GM12878 (cell line): Measurements from ENCODE around the gene MAD2L2. TPM values are rescaled to one million over a fixed set of nuclear protein-coding genes. Genes with fewer than 3 reads are reported as not detected.

Experiments
- ATAC-seq: fragments of 200-7000 bp; cut with Tn5 transposase; 3 replicates; pipeline ENCODE4 v1.9.1; 2020; ENCODE audit warnings: mild to moderate bottlenecking, moderate library complexity
- BruUV-seq: library from RNA; stranded (reverse); fragments of 400-500 nt; replicated peaks from 2 replicates; lab custom pipeline; 2021; lab: Mats Ljungman, UMichigan
- CTCF ChIA-PET: fragments of 300-600 bp; sonication (Branson Sonifier 250); formaldehyde crosslinking; extraction: SDS; loops from one replicate; lab custom pipeline; 2021; ENCODE audit warnings: inconsistent platforms; lab: Yijun Ruan, JAX
- POLR2A ChIA-PET: fragments of 350-600 bp; formaldehyde crosslinking; extraction: SDS; loops from one replicate; lab custom pipeline; 2021; ENCODE audit warnings: inconsistent platforms; lab: Charles Lee
- RAD21 ChIA-PET: fragments of 300-600 bp; sonication (Branson Sonifier 250); formaldehyde crosslinking; loops from one replicate; lab custom pipeline; 2023; ENCODE audit warnings: antibody characterized with exemption; ENCODE audit not compliant: unreplicated experiment; lab: Charles Lee
- SMC1A ChIA-PET: fragments of 300-600 bp; sonication (Branson Sonifier 250); formaldehyde crosslinking; loops from one replicate; lab custom pipeline; 2023; ENCODE audit not compliant: unreplicated experiment, uncharacterized antibody; lab: Charles Lee
- DNase-seq: peaks from one replicate; pipeline ENCODE4 v3.0.0-alpha.2; 2011; ENCODE audit warnings: low read depth, low spot score
- FAIRE-seq: peaks from 3 replicates; lab custom pipeline; 2011; peaks lifted over from hg19 to GRCh38; lab: Jason Lieb, UNC
- H2AFZ ChIP-seq: 2 replicates; pipeline ENCODE4 v1.6.0; 2011; ENCODE audit warnings: low read depth, low read length, control low read depth; ENCODE audit not compliant: control insufficient read depth
- H3K27ac ChIP-seq: 2 replicates; pipeline ENCODE4 v1.5.1; 2011; ENCODE audit warnings: control low read depth; ENCODE audit not compliant: control insufficient read depth, insufficient read depth
- H3K27me3 ChIP-seq, 2 experiments: replicated peaks in 1 of 2; 2 replicates each; pipeline versions ENCODE4 v1.6.0 to v1.6.1; 2011; ENCODE audit warnings: low read length in 1 of 2; ENCODE audit not compliant: control insufficient read depth in 2 of 2, insufficient read depth in 2 of 2
- H3K36me3 ChIP-seq, 2 experiments: 2 replicates each; pipeline ENCODE4 v1.5.1; 2011; ENCODE audit warnings: low read length in 1 of 2; ENCODE audit not compliant: control insufficient read depth in 2 of 2, insufficient read depth in 2 of 2
- H3K4me1 ChIP-seq: 2 replicates; pipeline ENCODE4 v1.6.1; 2011; ENCODE audit warnings: mild to moderate bottlenecking, low read length, moderate library complexity, mixed read lengths; ENCODE audit not compliant: control insufficient read depth, insufficient read depth
- H3K4me2 ChIP-seq: 2 replicates; pipeline ENCODE4 v1.6.0; 2011; ENCODE audit warnings: control low read depth; ENCODE audit not compliant: control insufficient read depth, insufficient read depth
- H3K4me3 ChIP-seq: fragments of 200-600 bp; sonication (generic); 2 replicates; pipeline ENCODE4 v1.5.1; 2016
- H3K79me2 ChIP-seq: 2 replicates; pipeline ENCODE4 v1.6.0; 2011; ENCODE audit warnings: low read length; ENCODE audit not compliant: control insufficient read depth, insufficient read depth
- H3K9ac ChIP-seq: 2 replicates; pipeline ENCODE4 v1.8.0; 2011; ENCODE audit warnings: low read length, control low read depth, mixed read lengths; ENCODE audit not compliant: control insufficient read depth, insufficient read depth
- H3K9me3 ChIP-seq: replicated peaks from 3 replicates; pipeline ENCODE4 v1.5.1; 2011; ENCODE audit warnings: mild to moderate bottlenecking, low read length; ENCODE audit not compliant: control insufficient read depth, insufficient read depth
- H4K20me1 ChIP-seq: 2 replicates; pipeline ENCODE4 v1.6.0; 2011; ENCODE audit not compliant: control insufficient read depth, insufficient read depth
- BMI1 ChIP-seq: fragments of 450-650 bp; IDR thresholded peaks from 2 replicates; pipeline ENCODE4 v1.6.1; 2016; ENCODE audit warnings: mild to moderate bottlenecking, moderate library complexity, borderline replicate concordance
- CBX5 ChIP-seq: sonication (generic); IDR thresholded peaks from 2 replicates; pipeline ENCODE4 v1.6.1; 2016; ENCODE audit warnings: low read depth, moderate library complexity, mild to moderate bottlenecking, inconsistent platforms
- CHD1 ChIP-seq: IDR thresholded peaks from 2 replicates; pipeline ENCODE4 v1.6.1; 2012; ENCODE audit warnings: low read depth, low read length, improper control_type of control experiment
- CHD2 ChIP-seq: IDR thresholded peaks from 2 replicates; pipeline ENCODE4 v1.6.1; 2011; ENCODE audit warnings: low read depth, low read length, improper control_type of control experiment, borderline replicate concordance
- FOXK2 ChIP-seq: fragments of 450-650 bp; IDR thresholded peaks from 2 replicates; pipeline ENCODE4 v1.6.1; 2017; ENCODE audit warnings: mild to moderate bottlenecking, moderate library complexity
- IRF3 ChIP-seq: fragments of 450-650 bp; IDR thresholded peaks from 2 replicates; pipeline ENCODE4 v1.6.1; 2014; ENCODE audit warnings: mild to moderate bottlenecking
- KLF5 ChIP-seq: fragments of 450-650 bp; IDR thresholded peaks from 2 replicates; pipeline ENCODE4 v1.6.1; 2014; ENCODE audit warnings: mild to moderate bottlenecking; ENCODE audit not compliant: partially characterized antibody
- RAD21 ChIP-seq: IDR thresholded peaks from 2 replicates; pipeline ENCODE4 v1.6.1; 2011; ENCODE audit warnings: mild to moderate bottlenecking, low read depth, low read length, moderate library complexity; ENCODE audit not compliant: insufficient read depth
- SP1 ChIP-seq: IDR thresholded peaks from one replicate; pipeline ENCODE4 v1.6.1; 2011; ENCODE audit warnings: low read depth, low read length
- STAT1 ChIP-seq: fragments of 450-650 bp; conservative IDR thresholded peaks from 2 replicates; pipeline ENCODE4 v1.6.1; 2014; ENCODE audit warnings: antibody characterized with exemption, mild to moderate bottlenecking
- USF2 ChIP-seq: IDR thresholded peaks from 2 replicates; pipeline ENCODE4 v1.6.1; 2011; ENCODE audit warnings: low read depth, low read length, improper control_type of control experiment, borderline replicate concordance
- WGBS: methylation state at CpG from one replicate; pipeline ENCODE4 v1.1.6; 2016; ENCODE audit warnings: low lambda C conversion rate; ENCODE audit not compliant: insufficient replicate concordance, insufficient coverage; ENCODE audit errors: missing lambda C conversion rate; 5-methylcytosine and 5-hydroxymethylcytosine counted together
- in situ Hi-C: fragments of 300-500 bp; cut with MboI; formaldehyde crosslinking; loops from 9 replicates; pipeline ENCODE4 v1.14.3; 2018; ENCODE audit warnings: mixed read lengths
- intact Hi-C: fragments of 100-400 bp; cut with micrococcal nuclease; formaldehyde crosslinking; loops from one replicate; pipeline ENCODE4 v1.14.2; 2022; ENCODE audit not compliant: unreplicated experiment
- polyA plus RNA-seq, 11 experiments: library from polyadenylated mRNA; depleted of rRNA in 4 of 11; unstranded in 6 of 11; stranded (reverse) in 5 of 11; fragments of >200 nt; fragmentation: Nextera tagmentation in 4 of 11; fragmentation: Illumina TruSeq in 1 of 11; extraction: Ambion mirVana in 4 of 11; extraction: Trizol in 1 of 11; gene quantifications; 1 replicate in 1 of 11; 2 replicates in 10 of 11; pipeline versions ENCODE4 v1.2.1 to v1.2.3, GENCODE V29; 2011 to 2016; ENCODE audit warnings: inconsistent platforms in 2 of 11, missing spikeins in 2 of 11, low read depth in 1 of 11
- total RNA-seq, 4 experiments: library from RNA; depleted of rRNA in 3 of 4; stranded (reverse); fragments of >200 nt in 3 of 4; fragmentation: Illumina TruSeq in 1 of 4; extraction: Trizol in 1 of 4; gene quantifications; 2 replicates each; pipeline versions ENCODE4 v1.2.1 to v1.2.3, GENCODE V29; 2013 to 2021

MAD2L2 gene
- total and polyA plus RNA-seq, 10 of the 15 experiments (the other 5 are each of a cell fraction or from before 2014, with no cell fraction given), result 3.5 to 95.0 (median 53.2) TPM

DNA sequence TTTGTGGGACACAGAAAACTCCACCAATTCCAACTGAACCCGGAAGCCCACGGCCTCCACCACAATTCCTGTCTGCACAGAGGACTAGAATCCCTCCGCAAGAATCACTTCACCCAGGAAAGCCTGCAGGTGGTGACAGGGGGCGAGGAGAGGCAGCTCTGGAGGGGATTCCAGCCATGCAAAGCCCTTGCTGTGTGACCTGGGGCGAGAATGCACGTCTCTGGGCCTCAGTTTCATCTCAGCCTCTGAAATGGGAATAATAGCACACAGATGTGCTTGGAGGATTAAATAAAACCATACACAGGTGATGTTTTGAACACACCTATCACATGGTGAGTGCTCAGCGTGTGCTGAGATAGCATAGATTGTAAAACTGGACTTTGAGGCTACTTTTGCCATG is 40.8 kb downstream of the MAD2L2 start:
- FAIRE-seq (no peak), DNase-seq (no peak), ATAC-seq (no peak)
- no peaks in the 10 kb centered on the region for H3K4me1 ChIP-seq
- RAD21 ChIA-PET, result interaction anchor here (1.3 to 6.7 kb wide), 2 partner anchors 79 to 603 kb away, joined by 4 to 91 read pairs; no protein-coding TSS in a partner anchor
- no peak overlapping the region for H3K27ac ChIP-seq
- POLR2A ChIA-PET, result no interaction called here
- CTCF ChIA-PET, result interaction anchor here (0.6 to 4.6 kb wide), 2 partner anchors 330 to 399 kb away, joined by 3 to 47 read pairs; no protein-coding TSS in a partner anchor
- no peak overlapping the region for H3K4me2 ChIP-seq
- TF ChIP-seq CHD1 (no peak), BMI1 (no peak), USF2 (no peak), KLF5 (no peak), STAT1 (no peak), FOXK2 (no peak), IRF3 (no peak), RAD21 (no peak), CBX5 (no peak), CHD2 (no peak), SP1 (no peak)
- no peaks in the 10 kb centered on the region for H3K9me3 ChIP-seq
- SMC1A ChIA-PET, result interaction anchor here (1.0 to 6.3 kb wide), 3 partner anchors 329 to 603 kb away, joined by 3 to 57 read pairs (median 3); no protein-coding TSS in a partner anchor
- intact Hi-C loops (loop anchor here (5.0 kb wide), 1 partner anchor 163 kb away; the partner anchor contains the start of gene DISP3), in situ Hi-C loops (loop anchor here (5.0 kb wide), 3 partner anchors 318 to 603 kb away; no protein-coding TSS in a partner anchor)
- H3K9ac ChIP-seq, result no peak overlapping the region
- H3K79me2 ChIP-seq, result no peaks in the 10 kb centered on the region
- H2AFZ ChIP-seq, result no peak overlapping the region
- no peaks in the 10 kb centered on the region; a peak in 1 of 4 replicates for H3K27me3 ChIP-seq
- no peaks in the 10 kb centered on the region for H4K20me1 ChIP-seq
- no TSS peak for BruUV-seq
- H3K4me3 ChIP-seq, result no peak overlapping the region
- H3K36me3 ChIP-seq, result no peaks in the 10 kb centered on the region
- 17% methylated on average over 7 of the region's 7 CpGs for WGBS
